HG02884 (cell line): ENCODE results near the gene TTC39C.

Experiments used
- ATAC-seq: cut with Tn5 transposase; IDR thresholded peaks from one replicate; pipeline ENCODE4 v1.9.1; 2021; ENCODE audit warnings: mild to moderate bottlenecking, moderate library complexity; ENCODE audit not compliant: unreplicated experiment

Gene TTC39C

GRCh38 chr18:24014062-24014985 lies at the start of gene TTC39C:
TSS of gene TTC39C (plus strand) at chr18:24014754. CDS start at chr18:24014872, 118 bp downstream.
- peak; percentile 38 for ATAC-seq

- no peak for ATAC-seq
Observed at GRCh38 chr18:23966909-23967308, 47.6 kb upstream of the TTC39C start.

GRCh38 chr18:23967321-23968089 lies 47.0 kb upstream of the TTC39C start:
- peak; percentile 56 for ATAC-seq

GRCh38 chr18:23968638-23969604 lies 45.6 kb upstream of the TTC39C start:
- ATAC-seq = no peak

DNA sequence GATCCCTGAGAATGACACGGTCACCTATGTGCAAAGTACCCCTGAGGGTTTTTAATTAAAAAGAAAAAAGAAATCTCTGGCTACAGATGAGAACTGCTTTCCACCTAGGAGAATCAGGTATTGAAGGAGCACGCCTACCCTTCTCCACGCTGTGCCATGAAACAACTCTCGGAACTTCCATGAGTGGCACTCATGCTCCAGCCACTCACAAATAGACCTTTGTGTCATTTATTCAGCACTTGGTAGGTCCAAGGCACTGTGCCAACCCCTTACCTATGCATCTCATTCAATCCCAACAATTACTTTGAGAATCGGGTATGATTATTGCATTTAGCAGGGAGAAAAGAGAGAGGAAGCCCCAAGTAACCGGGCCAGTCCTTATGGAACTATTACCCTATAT lies 44.9 kb upstream of the TTC39C start:
- ATAC-seq = no peak

DNA sequence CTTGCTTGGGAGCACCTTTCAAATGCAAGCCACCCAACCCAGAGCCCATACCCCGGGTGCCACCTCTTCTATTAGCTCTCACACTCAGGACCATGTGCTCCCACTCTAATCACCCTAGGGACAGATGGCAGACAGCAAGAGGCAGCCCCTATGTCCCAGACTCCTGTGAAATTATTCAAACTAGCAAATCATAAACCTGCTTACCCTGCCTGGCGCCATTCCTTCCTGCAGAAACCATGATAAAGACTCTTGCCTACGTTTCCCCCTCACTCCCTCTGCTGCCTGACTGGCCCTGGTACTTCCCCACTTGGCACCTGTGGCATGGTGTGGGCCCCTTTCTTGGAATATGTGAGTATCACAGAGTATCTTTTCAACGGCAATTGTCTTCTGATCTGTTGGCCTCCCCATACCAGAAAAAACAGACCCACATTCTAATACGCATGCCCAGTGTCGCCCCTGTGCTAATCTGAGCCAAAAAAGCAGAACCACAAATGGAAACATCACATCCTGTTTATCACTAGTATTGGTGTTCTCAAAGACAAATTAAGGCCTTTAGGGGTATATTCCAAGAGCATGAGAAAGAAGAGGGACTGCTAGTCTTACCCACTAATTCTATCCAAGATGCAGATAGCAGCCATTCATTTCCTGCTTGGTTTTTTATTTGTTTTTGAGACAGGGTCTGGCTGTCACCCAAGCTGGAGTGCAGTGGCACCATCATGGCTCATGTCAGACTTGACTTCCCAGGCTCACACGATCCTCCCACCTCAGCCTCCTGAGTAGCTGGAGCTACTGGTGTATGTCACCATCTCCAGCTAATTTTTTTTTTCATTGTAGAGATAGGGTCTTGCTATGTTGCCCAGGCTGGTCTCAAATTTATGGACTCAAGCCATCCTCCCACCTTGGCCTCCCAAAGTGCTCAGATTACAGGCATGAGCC lies 44.1 kb upstream of the TTC39C start:
- ATAC-seq = no peak

GRCh38 chr18:23971097-23971440 lies 43.5 kb upstream of the TTC39C start:
- no peak for ATAC-seq

DNA sequence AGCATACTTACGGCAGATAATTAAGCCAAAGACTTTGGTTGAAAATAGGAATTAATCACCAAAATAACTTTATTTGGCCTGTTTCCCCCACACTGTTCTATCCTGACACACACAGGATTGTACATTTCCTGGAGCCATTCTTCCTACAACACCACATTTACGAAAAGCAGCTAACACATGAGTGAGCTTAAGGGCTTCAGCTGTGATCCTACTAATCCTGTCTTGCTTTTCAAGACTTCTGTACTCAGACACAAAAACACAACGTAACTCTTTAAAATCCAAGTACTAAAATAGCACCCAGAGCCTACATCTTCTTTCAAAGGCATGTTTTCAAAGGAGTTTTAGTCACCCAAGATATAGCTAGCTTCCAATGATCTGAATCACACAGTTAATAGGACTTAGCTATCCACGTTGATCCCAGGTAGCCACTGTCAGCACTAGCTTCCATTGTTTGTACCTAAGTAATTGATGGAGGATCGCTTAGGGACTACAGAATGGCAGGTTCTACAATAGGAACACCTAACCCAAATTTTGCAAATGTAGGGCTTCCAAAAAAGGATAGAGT lies 42.8 kb upstream of the TTC39C start:
- no peak for ATAC-seq

GRCh38 chr18:23972453-23972852 lies 42.1 kb upstream of the TTC39C start:
- peak; percentile 87 for ATAC-seq

DNA sequence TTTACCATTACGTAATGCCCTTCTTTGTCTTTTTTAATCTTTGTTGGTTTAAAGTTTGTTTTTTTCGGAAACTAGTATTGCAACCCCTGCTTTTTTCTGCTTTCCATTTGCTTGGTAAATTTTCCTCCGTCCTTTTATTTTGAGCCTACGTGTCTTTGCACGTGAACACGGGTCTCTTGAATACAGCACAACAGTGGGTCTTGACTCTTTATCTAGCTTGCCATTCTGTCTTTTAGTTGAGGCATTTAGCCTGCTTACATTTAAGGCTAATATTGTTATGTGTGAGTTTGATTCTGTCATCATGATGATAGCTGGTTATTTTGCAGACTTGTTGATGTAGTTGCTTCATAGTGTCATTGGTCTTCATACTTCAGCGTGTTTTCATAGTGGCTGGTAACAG lies 37.5 kb upstream of the TTC39C start:
- no peak for ATAC-seq

- no peak for ATAC-seq
Observed at GRCh38 chr18:23977719-23978483, 36.7 kb upstream of the TTC39C start.

DNA sequence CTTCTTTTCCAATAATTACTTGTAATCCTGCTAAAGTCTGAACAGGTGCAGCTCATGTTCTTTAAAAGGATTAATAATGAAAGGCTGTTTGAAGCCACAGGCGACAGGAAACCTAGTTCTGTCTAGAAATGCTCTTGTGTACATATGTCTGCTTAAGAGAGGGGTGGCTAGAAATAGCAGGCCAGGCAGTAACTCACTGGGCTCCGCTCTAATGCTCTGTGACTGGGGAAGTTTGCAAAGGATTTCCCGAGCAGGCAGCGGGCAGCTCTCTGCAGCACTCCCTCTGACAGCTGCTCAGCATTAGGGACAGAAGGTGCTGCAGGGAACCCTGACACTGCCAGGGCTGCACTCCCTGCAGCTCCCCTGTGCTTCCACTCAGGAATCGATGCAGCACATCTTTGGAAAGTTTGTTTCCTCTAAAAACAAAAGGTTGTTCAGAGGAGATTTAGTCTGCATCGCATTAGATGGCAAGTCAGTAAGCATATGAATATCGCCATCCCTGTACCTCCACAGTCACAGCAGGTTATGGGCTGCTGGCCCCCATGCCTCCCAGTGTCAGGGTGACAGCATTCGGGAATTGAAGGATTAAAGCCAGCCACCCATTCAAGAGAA lies 33.1 kb upstream of the TTC39C start:
- peak; percentile 97 for ATAC-seq

DNA sequence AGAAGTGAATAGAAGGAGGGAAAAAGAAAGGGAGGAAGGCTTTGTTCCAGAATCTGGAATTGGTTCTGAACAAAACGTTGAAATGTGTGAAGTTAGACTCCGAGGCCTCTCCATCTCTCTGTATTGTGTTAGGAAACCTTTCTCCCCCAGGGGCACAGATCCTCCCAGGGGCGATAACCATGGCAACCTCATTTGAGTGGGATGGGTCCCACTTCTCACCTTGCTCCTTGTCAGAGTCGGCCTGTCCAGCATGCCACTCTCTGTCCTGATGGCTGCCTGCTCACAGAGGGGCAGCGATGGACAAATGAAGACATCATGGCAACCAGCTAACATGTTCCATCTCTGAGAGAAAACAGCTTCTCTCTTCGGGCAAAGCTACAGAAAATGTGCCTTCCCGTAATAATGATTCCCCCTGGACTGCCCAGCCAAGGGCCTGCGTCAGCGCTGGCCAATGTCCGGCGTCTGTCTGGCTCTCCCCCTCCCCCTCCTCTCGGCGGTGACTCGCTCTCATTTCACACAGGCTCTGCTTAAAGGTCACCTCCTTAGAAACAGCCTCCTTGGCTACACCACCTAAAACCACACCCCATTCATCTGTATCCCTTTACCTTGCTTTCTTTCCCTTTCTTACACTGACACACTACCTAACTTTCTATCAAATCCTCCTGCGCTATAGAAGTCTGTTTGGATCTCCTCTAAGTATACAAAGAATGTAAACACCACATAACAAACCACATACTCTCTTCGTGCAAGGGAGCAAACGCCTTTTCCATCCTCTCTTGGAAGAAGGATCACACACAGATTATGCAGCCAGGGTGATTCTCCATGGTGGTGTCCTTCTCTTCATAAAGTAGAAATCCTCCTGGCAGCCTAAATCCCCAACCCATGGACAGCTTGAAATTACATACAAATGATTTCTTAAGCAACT lies 32.1 kb upstream of the TTC39C start:
- ATAC-seq = no peak

- no peak for ATAC-seq
Observed at GRCh38 chr18:23983112-23983511, 31.4 kb upstream of the TTC39C start.

- ATAC-seq = peak; percentile 88
Observed at GRCh38 chr18:23986600-23987359, 27.8 kb upstream of the TTC39C start.
